ENCODE measurements around the gene DYRK1A.

DNA sequence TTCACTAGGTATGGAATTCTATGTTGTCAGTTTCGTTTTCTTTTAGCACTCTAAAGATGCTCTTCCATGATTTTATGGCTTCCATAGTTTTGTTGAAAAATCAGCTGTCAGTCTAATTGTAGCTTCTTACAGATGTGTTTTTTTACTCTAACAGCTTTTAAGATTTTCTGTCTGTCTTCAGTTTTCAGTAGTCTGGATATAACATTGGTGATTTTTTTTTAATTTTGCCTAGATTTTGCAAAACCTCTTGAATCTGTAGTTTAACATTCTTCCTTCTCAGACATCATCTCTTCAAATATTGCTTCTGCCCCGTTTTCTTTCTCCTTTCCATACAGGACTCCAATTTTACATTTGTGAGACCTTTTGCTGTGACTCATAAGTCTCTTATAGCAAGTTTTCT is 17.9 kb upstream of the DYRK1A start:
- no peak for TF ChIP-seq EP300 (conservative IDR thresholded peaks at IDR 0.05; ENCODE audit: poor library complexity, severe bottlenecking)
- TF ChIP-seq, protein P1, sequence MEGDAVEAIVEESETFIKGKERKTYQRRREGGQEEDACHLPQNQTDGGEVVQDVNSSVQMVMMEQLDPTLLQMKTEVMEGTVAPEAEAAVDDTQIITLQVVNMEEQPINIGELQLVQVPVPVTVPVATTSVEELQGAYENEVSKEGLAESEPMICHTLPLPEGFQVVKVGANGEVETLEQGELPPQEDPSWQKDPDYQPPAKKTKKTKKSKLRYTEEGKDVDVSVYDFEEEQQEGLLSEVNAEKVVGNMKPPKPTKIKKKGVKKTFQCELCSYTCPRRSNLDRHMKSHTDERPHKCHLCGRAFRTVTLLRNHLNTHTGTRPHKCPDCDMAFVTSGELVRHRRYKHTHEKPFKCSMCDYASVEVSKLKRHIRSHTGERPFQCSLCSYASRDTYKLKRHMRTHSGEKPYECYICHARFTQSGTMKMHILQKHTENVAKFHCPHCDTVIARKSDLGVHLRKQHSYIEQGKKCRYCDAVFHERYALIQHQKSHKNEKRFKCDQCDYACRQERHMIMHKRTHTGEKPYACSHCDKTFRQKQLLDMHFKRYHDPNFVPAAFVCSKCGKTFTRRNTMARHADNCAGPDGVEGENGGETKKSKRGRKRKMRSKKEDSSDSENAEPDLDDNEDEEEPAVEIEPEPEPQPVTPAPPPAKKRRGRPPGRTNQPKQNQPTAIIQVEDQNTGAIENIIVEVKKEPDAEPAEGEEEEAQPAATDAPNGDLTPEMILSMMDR (IDR thresholded peaks at IDR 0.05; ENCODE audit: poor library complexity, severe bottlenecking): no peak
- no peak for TF ChIP-seq RAD21 (conservative IDR thresholded peaks at IDR 0.05)
- TF ChIP-seq, protein P2, sequence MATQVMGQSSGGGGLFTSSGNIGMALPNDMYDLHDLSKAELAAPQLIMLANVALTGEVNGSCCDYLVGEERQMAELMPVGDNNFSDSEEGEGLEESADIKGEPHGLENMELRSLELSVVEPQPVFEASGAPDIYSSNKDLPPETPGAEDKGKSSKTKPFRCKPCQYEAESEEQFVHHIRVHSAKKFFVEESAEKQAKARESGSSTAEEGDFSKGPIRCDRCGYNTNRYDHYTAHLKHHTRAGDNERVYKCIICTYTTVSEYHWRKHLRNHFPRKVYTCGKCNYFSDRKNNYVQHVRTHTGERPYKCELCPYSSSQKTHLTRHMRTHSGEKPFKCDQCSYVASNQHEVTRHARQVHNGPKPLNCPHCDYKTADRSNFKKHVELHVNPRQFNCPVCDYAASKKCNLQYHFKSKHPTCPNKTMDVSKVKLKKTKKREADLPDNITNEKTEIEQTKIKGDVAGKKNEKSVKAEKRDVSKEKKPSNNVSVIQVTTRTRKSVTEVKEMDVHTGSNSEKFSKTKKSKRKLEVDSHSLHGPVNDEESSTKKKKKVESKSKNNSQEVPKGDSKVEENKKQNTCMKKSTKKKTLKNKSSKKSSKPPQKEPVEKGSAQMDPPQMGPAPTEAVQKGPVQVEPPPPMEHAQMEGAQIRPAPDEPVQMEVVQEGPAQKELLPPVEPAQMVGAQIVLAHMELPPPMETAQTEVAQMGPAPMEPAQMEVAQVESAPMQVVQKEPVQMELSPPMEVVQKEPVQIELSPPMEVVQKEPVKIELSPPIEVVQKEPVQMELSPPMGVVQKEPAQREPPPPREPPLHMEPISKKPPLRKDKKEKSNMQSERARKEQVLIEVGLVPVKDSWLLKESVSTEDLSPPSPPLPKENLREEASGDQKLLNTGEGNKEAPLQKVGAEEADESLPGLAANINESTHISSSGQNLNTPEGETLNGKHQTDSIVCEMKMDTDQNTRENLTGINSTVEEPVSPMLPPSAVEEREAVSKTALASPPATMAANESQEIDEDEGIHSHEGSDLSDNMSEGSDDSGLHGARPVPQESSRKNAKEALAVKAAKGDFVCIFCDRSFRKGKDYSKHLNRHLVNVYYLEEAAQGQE (IDR thresholded peaks at IDR 0.05; ENCODE audit: borderline replicate concordance): no peak
- TF ChIP-seq POLR2AphosphoS5 (IDR thresholded peaks at IDR 0.05): no peak
- TF ChIP-seq MXI1 (conservative IDR thresholded peaks at IDR 0.05; ENCODE audit: poor library complexity, severe bottlenecking): no peak
- no peak for TF ChIP-seq EZH2 (IDR thresholded peaks at IDR 0.05; ENCODE audit: borderline replicate concordance, insufficient read depth, low read length, poor library complexity, severe bottlenecking)
- TF ChIP-seq SMC3 (conservative IDR thresholded peaks at IDR 0.05; ENCODE audit: poor library complexity): no peak
